ENCODE results near the gene CSGALNACT2.

CSGALNACT2 gene

DNA sequence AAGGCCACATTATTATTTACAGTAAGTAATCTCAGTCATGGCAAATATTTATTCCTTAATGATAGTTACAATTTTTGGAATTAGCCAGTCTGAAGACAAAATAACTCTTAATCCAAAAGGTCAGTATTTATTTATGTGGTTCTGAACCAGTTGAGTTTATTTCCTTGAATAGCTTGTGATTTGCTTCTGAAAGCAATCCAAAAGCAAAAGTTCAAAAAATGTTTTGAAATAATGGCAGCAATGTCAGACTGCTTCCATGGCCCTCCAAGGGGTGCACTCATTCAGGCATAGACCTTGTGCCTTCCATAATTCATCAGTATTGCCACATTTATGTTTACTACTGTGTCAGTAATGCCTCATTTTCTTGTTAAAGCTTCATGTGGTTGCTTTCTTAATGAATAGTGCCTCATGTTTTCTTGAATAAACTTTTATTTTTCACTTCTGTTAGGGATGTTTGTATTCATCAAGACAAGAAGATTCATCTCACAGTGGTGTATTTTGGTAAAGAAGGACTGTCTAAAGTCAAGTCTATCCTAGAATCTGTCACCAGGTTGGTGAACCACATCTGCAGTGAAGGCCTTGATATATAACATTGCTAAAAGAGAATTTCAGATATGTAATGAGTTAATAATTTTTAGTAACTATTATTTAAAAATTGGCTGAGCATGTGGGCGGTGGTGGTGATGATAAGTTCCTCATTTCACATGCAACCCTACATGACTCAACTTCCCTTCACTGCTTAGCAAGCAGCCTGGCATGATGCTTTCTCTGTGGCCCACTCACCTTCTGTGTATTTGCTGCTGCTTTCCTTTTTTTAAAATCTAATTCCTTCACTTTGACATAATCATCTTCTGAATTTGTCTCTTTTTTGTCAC, 22.0 kb downstream of the CSGALNACT2 start:
- H3K27me3 ChIP-seq (ENCODE audit: insufficient read depth, low read length), result no peaks in the 10 kb centered on the region
- no peaks in the 10 kb centered on the region for H3K4me1 ChIP-seq (ENCODE audit: insufficient read depth, low read length)
- H3K36me3 ChIP-seq (ENCODE audit: insufficient read depth, low read depth, low read length), result no peaks in the 10 kb centered on the region; the same call in 1 of the 2 replicates
- no peak overlapping the region for H3K27ac ChIP-seq (ENCODE audit: low read length)
- H3K9ac ChIP-seq (ENCODE audit: low read depth, low read length), result no peak overlapping the region
- H3K9me3 ChIP-seq (ENCODE audit: insufficient read depth, low read depth, low read length), result no peaks in the 10 kb centered on the region
- H3K4me3 ChIP-seq (ENCODE audit: low read length), result no peak overlapping the region

DNA sequence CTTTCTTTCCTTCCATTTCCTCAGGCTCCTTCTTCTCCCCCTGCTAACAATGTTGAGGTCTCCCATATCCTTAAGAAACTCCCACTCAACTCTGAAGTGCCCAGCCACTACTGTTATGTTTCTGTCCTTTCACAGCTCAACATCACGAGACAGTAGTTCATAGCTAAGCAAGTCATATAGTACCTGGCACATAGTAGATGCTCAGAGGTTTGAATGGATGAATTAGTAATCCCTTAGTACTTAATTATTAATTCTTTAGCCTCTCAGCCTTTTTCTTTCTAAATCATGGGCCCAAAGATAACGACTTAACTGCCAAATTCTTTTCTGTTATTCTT, 22.6 kb downstream of the CSGALNACT2 start:
- Histone ChIP-seq H3K27ac (ENCODE audit: low read length) (no peak overlapping the region), H3K4me3 (ENCODE audit: low read length) (no peak overlapping the region), H3K4me1 (ENCODE audit: insufficient read depth, low read length) (no peaks in the 10 kb centered on the region), H3K9ac (ENCODE audit: low read depth, low read length) (no peak overlapping the region), H3K9me3 (ENCODE audit: insufficient read depth, low read depth, low read length) (no peaks in the 10 kb centered on the region), H3K36me3 (ENCODE audit: insufficient read depth, low read depth, low read length) (no peaks in the 10 kb centered on the region; the same call in 1 of the 2 replicates), H3K27me3 (ENCODE audit: insufficient read depth, low read length) (no peaks in the 10 kb centered on the region)

DNA sequence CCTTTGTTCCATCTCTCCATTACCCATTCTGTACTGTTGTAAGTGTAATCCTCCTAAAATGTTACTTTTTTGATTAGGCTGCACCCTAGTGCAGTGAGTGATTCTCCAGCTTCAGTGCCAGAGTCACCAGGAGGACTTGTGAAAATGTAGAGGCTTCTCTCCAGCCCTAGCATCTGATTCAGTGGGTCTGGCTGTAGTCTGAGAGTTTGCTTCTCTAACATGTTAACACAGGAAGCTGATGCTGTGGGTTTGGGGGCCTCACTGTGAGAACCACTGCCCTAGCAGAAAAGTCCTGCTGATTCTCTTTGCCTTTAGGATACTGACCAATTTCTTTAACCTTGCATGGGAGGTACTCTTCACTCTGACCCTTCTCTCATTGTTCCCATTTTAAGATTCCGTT, 24.4 kb downstream of the CSGALNACT2 start:
- Histone ChIP-seq H3K27ac (ENCODE audit: low read length) (no peak overlapping the region), H3K36me3 (ENCODE audit: insufficient read depth, low read depth, low read length) (no peaks in the 10 kb centered on the region; the same call in 1 of the 2 replicates), H3K9me3 (ENCODE audit: insufficient read depth, low read depth, low read length) (no peaks in the 10 kb centered on the region), H3K4me3 (ENCODE audit: low read length) (no peak overlapping the region), H3K4me1 (ENCODE audit: insufficient read depth, low read length) (no peaks in the 10 kb centered on the region; the same call in 1 of the 2 replicates), H3K27me3 (ENCODE audit: insufficient read depth, low read length) (no peaks in the 10 kb centered on the region), H3K9ac (ENCODE audit: low read depth, low read length) (no peak overlapping the region)

DNA sequence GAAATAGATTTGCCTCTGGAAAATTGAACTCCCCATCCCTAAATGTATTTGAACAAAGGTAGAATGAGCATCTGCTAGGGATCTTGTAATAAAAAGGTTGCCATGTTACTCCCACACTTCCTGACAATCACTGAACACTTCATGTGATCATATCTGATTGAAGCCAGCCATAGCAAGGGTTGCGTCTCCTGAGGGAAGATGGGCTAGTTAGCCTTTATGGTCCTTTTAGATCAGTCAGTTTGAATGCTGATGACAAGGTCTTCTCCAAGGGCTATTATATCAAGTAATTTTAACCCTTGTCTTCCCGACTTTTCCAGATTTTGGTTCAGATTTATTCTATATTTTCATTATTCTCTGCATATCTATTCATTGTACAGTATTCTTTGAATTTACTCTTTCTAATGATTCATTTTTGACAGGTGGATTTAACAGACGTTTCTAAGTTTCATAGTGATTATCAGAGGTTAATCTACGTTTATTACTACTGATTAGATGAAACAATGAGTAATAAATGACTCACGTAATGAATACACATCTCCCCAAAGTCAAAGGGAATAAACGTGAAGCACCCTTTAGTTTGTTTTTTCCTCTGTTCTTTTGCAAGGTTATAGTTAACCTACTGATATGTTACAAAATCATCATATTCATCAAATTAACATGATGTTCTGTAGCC, 28.1 kb downstream of the CSGALNACT2 start:
- H3K36me3 ChIP-seq (ENCODE audit: insufficient read depth, low read depth, low read length), result no peaks in the 10 kb centered on the region; the same call in 1 of the 2 replicates
- no peak overlapping the region for H3K27ac ChIP-seq (ENCODE audit: low read length)
- H3K27me3 ChIP-seq (ENCODE audit: insufficient read depth, low read length), result no peaks in the 10 kb centered on the region

DNA sequence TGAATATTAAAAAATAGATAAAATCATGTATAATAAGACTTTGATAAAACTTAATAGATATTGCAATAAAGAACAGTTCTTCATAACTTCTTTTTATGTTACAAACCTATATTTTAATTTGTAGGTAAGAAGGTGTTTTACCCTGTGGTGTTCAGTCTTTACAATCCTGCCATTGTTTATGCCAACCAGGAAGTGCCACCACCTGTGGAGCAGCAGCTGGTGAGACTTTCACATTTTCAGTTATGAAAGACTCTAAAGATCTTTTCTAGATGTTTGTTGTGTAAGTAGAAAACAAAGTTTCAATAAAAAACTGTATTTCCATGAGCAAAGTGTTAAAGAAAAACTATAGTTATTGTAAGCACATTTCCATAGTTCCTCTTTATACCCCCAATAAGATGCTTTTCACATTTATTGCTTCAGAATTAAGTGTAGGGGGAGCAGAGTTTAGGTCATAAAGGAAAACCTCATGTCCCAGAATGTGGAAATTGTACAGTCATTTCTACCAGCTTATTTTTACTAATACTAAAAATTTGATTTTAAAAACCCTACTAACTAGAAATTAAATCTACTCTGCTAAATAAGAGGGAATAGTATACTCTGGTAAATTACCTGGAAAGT, 28.7 kb downstream of the CSGALNACT2 start:
- H3K4me3 ChIP-seq (ENCODE audit: low read length), result no peak overlapping the region
- no peaks in the 10 kb centered on the region for H3K27me3 ChIP-seq (ENCODE audit: insufficient read depth, low read length)
- no peaks in the 10 kb centered on the region; the same call in 1 of the 2 replicates for H3K36me3 ChIP-seq (ENCODE audit: insufficient read depth, low read depth, low read length)
- no peak overlapping the region for H3K9ac ChIP-seq (ENCODE audit: low read depth, low read length)
- H3K9me3 ChIP-seq (ENCODE audit: insufficient read depth, low read depth, low read length), result no peaks in the 10 kb centered on the region
- H3K4me1 ChIP-seq (ENCODE audit: insufficient read depth, low read length), result peaks cover 4% of the 10 kb centered on the region; the same call in 1 of the 2 replicates
- no peak overlapping the region for H3K27ac ChIP-seq (ENCODE audit: low read length)

More for the DNA sequence above, 28.1 kb downstream of the CSGALNACT2 start:
- H3K4me3 ChIP-seq (ENCODE audit: low read length), result no peak overlapping the region
- H3K4me1 ChIP-seq (ENCODE audit: insufficient read depth, low read length), result no peaks in the 10 kb centered on the region; the same call in 1 of the 2 replicates
- no peak overlapping the region for H3K9ac ChIP-seq (ENCODE audit: low read depth, low read length)
- no peaks in the 10 kb centered on the region for H3K9me3 ChIP-seq (ENCODE audit: insufficient read depth, low read depth, low read length)

DNA sequence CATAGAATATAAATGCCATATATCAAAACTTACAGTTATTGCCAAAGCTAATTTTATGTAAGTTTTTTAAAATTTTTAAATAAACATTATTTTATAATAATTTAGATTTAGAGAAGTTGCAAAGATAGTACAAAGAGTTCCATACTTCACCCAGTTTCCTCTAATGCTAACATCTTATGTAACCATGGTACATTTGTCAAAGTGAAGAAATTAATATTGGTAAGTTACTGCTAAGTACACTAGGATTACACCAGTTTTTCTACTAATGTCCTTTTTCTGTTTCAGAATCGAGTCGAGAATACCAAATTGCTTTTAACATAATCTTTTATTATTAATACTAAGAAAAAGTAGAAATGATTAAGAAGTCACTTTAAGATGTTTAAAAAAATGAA, 29.2 kb downstream of the CSGALNACT2 start:
- Histone ChIP-seq H3K27ac (ENCODE audit: low read length) (no peak overlapping the region), H3K9ac (ENCODE audit: low read depth, low read length) (no peak overlapping the region), H3K4me1 (ENCODE audit: insufficient read depth, low read length) (peaks cover 5% of the 10 kb centered on the region; the same call in 1 of the 2 replicates), H3K27me3 (ENCODE audit: insufficient read depth, low read length) (no peaks in the 10 kb centered on the region), H3K4me3 (ENCODE audit: low read length) (no peak overlapping the region), H3K9me3 (ENCODE audit: insufficient read depth, low read depth, low read length) (no peaks in the 10 kb centered on the region), H3K36me3 (ENCODE audit: insufficient read depth, low read depth, low read length) (no peaks in the 10 kb centered on the region; the same call in 1 of the 2 replicates)

DNA sequence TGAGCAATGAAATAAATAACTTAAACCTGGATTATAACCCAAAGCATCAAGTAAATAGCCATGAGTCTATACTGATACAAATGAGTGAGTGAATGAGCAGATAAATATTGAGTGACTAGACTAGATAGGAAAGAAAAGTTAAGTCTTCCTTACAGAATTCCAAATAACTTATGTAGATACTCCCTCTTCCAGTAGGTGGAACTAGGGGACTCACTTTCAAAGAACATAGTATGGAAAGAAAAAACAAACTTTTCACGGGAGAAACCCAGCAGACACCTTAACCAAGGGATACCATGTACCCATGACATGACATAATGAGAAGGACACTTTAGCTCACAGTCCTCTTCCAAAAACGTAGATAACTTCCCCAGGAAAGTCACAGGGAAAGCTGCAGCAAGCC, 32.2 kb downstream of the CSGALNACT2 start:
- Histone ChIP-seq H3K4me3 (ENCODE audit: low read length) (no peak overlapping the region), H3K36me3 (ENCODE audit: insufficient read depth, low read depth, low read length) (no peaks in the 10 kb centered on the region), H3K27ac (ENCODE audit: low read length) (no peak overlapping the region), H3K9me3 (ENCODE audit: insufficient read depth, low read depth, low read length) (no peaks in the 10 kb centered on the region), H3K4me1 (ENCODE audit: insufficient read depth, low read length) (peaks cover 5% of the 10 kb centered on the region; the same call in 1 of the 2 replicates), H3K27me3 (ENCODE audit: insufficient read depth, low read length) (no peaks in the 10 kb centered on the region), H3K9ac (ENCODE audit: low read depth, low read length) (no peak overlapping the region)

DNA sequence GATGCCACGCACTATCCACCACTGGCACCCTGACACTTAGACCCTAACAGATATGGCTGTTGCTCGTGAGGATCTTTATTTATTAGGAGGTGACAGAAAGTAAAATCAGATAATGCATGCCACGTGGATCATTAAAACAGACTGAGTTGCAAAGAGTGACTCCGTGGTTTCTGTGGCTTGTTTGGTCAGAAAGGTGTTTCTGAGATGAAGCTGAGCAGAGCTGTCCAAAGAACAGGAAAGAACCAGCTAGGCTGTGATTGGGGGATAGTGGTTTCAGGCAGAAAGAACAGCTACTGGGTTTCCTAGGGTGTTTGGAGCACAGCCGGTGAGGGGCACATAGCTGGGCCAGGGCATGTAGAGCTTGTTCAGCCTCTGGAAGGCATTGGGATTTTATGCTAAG, 34.4 kb downstream of the CSGALNACT2 start:
- H3K4me3 ChIP-seq (ENCODE audit: low read length), result no peak overlapping the region
- no peaks in the 10 kb centered on the region for H3K36me3 ChIP-seq (ENCODE audit: insufficient read depth, low read depth, low read length)
- no peak overlapping the region for H3K27ac ChIP-seq (ENCODE audit: low read length)
- no peak overlapping the region for H3K9ac ChIP-seq (ENCODE audit: low read depth, low read length)
- H3K9me3 ChIP-seq (ENCODE audit: insufficient read depth, low read depth, low read length), result no peaks in the 10 kb centered on the region
- H3K4me1 ChIP-seq (ENCODE audit: insufficient read depth, low read length), result peaks cover 5% of the 10 kb centered on the region; the same call in 1 of the 2 replicates
- no peaks in the 10 kb centered on the region for H3K27me3 ChIP-seq (ENCODE audit: insufficient read depth, low read length)

DNA sequence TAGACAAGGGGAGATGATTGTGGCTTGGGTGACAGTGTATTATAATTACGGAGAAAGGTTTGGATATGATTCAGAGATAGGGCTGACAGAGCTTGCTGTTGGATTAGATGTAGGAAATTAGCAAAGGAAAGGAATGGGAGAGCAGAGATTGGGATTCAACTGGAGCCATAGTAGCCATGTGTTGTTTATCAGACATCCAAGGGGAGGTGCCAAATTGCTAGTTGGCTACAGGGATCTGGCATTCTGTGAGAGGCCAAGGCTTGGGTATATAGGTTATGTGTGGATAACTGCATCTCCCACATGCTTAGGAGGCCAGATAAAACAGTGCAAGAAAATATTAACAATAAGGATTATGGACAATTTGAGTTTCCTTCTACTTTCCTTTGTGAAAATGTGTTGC, 34.9 kb downstream of the CSGALNACT2 start:
- Histone ChIP-seq H3K4me1 (ENCODE audit: insufficient read depth, low read length) (peaks cover 5% of the 10 kb centered on the region; the same call in 1 of the 2 replicates), H3K9me3 (ENCODE audit: insufficient read depth, low read depth, low read length) (no peaks in the 10 kb centered on the region), H3K36me3 (ENCODE audit: insufficient read depth, low read depth, low read length) (no peaks in the 10 kb centered on the region), H3K27me3 (ENCODE audit: insufficient read depth, low read length) (no peaks in the 10 kb centered on the region), H3K27ac (ENCODE audit: low read length) (no peak overlapping the region), H3K4me3 (ENCODE audit: low read length) (no peak overlapping the region), H3K9ac (ENCODE audit: low read depth, low read length) (no peak overlapping the region)

DNA sequence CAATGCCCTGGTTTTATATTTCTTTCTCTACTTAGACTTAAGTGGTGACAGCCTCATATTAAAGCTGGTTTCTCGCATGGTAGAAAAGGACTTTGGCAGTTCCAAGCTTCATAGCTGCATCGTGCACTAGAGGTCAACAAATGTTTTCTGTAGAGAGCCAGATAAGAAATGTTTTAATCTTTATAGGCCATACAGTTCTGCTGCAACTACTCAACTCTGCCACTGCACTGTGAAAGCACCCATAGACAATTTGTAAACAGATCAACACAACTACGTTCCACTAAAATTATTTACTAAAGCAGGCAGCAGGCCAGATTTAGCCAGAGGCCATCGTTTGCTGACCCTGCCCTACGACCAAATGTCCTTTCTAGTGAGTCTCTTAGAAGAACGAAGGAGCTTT, 36.7 kb downstream of the CSGALNACT2 start:
- no peaks in the 10 kb centered on the region for H3K9me3 ChIP-seq (ENCODE audit: insufficient read depth, low read depth, low read length)
- no peak overlapping the region for H3K9ac ChIP-seq (ENCODE audit: low read depth, low read length)
- no peak overlapping the region for H3K27ac ChIP-seq (ENCODE audit: low read length)
- H3K4me1 ChIP-seq (ENCODE audit: insufficient read depth, low read length), result peaks cover 5% of the 10 kb centered on the region; the same call in 1 of the 2 replicates
- no peaks in the 10 kb centered on the region for H3K36me3 ChIP-seq (ENCODE audit: insufficient read depth, low read depth, low read length)
- no peak overlapping the region for H3K4me3 ChIP-seq (ENCODE audit: low read length)
- H3K27me3 ChIP-seq (ENCODE audit: insufficient read depth, low read length), result no peaks in the 10 kb centered on the region

DNA sequence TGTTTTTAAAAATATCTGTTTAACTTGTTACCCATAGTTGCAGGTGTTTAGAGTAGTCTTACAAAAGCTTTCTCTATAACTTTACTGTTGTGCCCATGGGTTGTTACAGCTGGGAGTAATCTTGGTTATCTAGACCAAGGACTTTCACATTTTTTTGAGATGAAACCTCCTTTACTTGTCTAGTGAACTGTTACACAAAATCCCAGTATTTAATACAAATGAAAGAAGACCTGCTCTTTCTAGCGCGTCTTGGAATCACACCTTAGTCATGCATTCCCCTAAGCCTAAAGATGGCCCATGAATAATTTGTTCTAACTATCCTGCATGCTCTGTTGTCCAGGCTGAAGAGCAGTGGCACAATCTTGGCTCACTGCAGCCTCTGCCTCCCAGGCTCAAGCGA, 38.0 kb downstream of the CSGALNACT2 start:
- H3K36me3 ChIP-seq (ENCODE audit: insufficient read depth, low read depth, low read length), result no peaks in the 10 kb centered on the region

More for the DNA sequence above, 38.0 kb downstream of the CSGALNACT2 start:
- Histone ChIP-seq H3K9ac (ENCODE audit: low read depth, low read length) (no peak overlapping the region), H3K27me3 (ENCODE audit: insufficient read depth, low read length) (no peaks in the 10 kb centered on the region), H3K4me3 (ENCODE audit: low read length) (no peak overlapping the region), H3K4me1 (ENCODE audit: insufficient read depth, low read length) (peaks cover 5% of the 10 kb centered on the region; the same call in 1 of the 2 replicates), H3K27ac (ENCODE audit: low read length) (no peak overlapping the region), H3K9me3 (ENCODE audit: insufficient read depth, low read depth, low read length) (no peaks in the 10 kb centered on the region)

All from iPS-20b (cell line).